GM21723 (cell line): ENCODE measurements around the gene TAF1B.
"Not testable (repeated sequence)": the region's sequence is repeated elsewhere in the genome, so short reads cannot be mapped to it uniquely, and the experiment has no call there.

ENCODE experiments used
- ATAC-seq: cut with Tn5 transposase; IDR thresholded peaks from one replicate; pipeline ENCODE4 v1.9.1; 2021; ENCODE audit warnings: mild to moderate bottlenecking, moderate library complexity; ENCODE audit not compliant: unreplicated experiment

The TAF1B gene

GRCh38 chr2:9879455-9880194 is 36.4 kb downstream of the TAF1B start:
- ATAC-seq: no peak

DNA sequence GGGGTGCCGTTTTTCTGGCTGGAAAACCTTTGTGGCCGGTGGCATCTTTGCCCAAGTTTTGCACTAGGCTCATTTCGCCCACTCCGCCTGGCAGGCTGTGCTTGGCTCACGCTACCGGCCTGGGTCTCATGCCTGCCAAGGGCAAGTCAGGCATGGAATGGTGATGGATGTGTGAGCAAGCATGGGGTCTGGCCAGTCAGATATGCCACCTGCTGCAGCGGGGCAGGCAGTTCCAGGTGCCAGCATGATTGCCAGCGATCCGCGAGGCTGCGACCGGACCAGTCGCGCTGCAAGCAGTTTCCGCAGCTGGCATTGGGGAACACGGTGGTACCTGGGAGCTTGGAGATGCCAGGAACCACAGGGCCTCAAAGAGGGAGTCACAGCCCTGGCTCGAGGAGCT is 40.6 kb downstream of the TAF1B start:
- ATAC-seq: no peak

DNA sequence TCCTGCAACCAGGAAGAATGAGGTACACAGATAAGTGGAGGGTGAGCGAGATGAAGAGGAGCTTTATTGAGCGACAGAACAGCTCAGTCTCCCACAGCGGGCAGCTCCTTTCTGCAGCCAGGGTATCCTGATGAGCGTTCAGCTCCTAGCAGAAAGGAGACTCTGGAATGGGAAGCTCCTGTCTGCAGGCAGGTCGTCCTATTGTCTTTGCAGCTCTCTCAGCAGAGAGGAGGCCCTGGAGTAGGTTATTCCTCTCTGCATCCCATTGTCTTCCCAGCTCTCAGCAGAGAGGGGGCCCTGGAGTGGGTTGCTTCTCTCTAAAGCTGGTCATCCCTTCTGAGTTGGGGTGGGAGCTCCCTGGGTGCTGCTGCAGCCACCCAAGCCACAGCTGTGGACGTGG is 41.2 kb downstream of the TAF1B start:
- no peak for ATAC-seq

DNA sequence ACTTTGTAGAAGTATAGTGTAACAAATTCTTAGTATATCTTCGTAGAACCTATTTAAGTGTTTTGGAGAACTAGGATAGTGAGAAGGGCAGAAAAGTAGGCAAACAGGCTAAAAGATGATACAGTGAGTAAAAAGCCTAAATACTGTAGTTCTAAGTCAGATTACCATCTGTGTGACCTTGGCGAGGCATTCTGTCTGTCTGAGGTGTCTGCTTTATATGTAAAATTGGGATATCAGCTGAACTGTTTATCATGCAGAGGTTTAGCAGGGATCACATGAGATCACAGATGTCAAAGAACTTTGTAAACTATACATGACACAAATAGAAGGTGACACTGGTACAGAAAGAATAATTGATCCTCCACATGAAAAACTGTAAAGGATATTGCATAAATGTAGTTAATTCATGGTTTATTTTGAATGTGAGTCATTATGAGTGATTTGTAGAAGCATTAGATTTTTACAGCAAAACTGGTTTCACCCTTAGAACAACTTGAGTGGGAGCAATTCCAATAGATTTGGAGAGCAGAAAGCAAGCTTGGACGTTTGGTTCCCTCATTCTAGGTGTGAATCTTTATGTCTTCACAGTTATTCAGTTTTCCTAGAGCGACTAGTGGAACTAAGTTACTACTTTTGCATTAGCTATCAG is 41.9 kb downstream of the TAF1B start:
- no peak for ATAC-seq

GRCh38 chr2:9887513-9887912 is 44.2 kb downstream of the TAF1B start:
- no peak for ATAC-seq

- ATAC-seq: no peak
These were observed 46.6 kb downstream of the TAF1B start for GRCh38 chr2:9889812-9890261.

DNA sequence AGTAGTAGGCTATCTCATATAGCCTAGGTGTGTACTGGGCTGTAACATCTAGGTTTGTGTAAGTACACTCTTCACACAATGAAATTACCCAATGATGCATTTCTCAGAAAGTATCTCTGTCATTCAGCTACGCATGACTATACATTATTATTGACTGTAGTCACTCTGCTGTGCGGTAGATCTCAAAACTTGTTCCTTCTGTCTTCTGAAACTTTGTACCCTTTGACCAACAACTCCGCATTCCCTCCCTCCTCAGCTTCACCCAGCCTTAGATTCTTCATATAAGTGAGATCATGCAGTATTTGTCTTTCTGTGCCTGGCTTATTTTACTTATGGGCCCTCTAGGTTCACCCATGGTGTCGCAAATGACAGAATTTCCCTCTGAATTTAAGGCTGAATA is 49.0 kb downstream of the TAF1B start:
- ATAC-seq: no peak

- ATAC-seq: no peak
These were observed 52.7 kb downstream of the TAF1B start for GRCh38 chr2:9895669-9896590.

DNA sequence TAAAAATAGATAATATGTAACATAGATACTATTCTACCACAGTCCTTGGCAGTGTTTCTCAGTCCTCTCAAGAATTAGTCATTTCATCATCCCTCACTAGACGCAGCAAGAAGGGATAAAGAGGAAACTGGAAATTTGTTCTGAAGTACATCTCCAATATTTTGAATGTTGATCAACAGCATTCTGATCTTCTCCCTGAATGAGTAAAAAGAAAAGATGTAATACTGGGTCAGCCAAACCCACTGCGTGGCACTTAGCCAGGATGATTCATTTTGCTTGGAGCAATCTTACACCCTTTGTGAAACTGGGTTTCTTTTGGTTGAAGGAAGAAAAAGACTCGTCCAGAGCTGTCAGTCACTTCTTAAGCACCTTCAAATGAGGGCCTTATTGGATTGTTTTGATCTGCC is 54.1 kb downstream of the TAF1B start:
- peak; percentile 85 for ATAC-seq

GRCh38 chr2:9897846-9898245 is 54.6 kb downstream of the TAF1B start:
- no peak for ATAC-seq

DNA sequence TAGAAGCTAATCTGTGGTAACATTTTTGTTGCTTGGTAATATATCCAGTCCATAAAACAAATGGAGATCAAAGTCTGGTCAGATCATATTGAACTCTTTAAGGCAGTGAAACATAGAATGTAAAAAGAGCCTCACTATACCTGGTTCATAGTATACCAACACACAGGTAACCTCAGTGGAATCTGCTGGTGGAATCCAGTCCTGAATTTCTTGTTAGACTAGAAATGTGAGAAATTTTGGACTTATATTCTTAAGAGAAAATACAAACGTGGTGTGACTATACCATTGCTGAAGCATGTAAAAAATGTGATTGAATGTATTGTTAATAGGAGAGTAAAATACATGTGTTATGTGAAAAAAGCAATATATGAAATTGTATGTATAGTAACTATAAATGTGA is 62.1 kb downstream of the TAF1B start:
- ATAC-seq: no peak

DNA sequence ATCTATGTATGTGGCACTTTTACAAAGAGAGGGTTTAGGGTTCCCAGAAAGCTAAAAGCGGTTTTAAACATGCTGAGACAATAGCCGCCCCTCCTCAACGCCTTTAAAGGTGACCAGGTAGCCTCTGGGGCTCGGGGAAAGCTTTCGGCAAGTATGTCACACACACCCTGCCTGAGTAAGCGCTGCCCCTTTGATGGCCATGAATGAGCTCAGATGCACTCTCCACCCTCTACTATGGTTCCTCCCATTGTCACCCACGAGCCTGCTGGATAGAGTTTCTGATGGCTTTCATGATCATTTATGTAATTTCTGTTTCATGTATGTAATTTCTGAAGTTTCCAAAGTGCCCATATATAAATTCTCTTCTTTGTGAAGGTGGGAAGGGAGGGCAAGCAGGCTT is 64.1 kb downstream of the TAF1B start:
- no peak for ATAC-seq

DNA sequence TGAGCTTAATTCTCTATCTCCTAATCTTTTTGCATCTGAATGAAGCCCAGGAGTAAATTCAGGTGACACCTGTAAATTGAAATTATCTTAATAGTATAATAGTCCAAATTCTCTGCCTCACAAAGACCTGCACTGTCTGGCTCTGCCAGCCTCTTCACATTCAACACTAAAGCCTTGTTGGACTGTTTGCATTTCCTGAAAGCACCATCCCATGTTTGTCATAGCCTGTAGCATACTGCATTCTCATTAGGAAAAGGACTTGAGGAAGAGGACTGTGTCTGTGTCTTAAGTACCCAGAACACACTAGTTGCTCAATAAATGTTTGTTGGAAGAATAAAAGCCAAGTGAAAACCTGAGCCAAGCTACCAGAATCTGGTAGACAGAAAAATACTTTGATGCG is 65.4 kb downstream of the TAF1B start:
- ATAC-seq: no peak

GRCh38 chr2:9909106-9909505 is 65.8 kb downstream of the TAF1B start:
- ATAC-seq: no peak

DNA sequence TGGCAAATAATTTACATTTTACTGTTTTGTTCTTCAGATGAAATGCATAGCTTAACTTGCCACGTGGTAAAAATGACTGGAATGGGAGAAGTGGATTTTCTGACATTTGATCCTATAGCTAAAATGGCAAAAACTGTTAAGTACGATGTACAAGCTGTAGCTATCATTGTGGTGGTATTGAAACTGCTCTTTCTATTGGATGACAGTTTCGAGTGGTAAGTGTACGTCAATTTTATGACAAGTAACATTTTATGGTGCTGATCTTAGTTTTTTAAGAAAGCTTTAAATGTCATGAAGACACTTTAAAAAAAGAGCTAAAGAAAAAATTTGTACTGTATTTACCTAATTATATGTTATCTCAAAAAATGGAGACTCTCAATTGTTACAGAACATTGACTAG is 67.4 kb downstream of the TAF1B start:
- ATAC-seq: no peak

DNA sequence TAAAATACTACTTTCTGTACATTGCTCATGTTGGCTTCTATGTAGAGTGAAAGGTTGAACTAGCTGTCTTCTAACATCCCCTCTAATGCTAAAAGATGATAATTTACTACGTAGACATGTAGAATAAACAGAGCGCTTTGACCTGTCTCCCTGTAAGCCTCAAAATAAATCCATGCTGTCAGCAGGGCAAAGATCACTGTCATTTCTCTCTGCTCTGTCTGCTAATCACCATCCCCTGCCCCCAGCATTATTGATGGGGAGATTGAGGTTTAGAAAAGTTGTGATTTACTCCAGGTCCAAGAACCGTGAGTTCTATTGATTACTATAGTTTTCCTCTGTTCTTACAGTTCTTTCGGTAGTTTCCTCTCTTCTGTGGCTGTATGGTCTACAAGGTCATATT is 69.2 kb downstream of the TAF1B start:
- ATAC-seq: no peak

GRCh38 chr2:9914384-9915065 is 71.3 kb downstream of the TAF1B start:
- peak; percentile 100 for ATAC-seq

GRCh38 chr2:9918275-9918674 is 75.0 kb downstream of the TAF1B start:
- ATAC-seq: no peak

- no peak for ATAC-seq
These were observed 76.2 kb downstream of the TAF1B start for GRCh38 chr2:9919512-9919911.

DNA sequence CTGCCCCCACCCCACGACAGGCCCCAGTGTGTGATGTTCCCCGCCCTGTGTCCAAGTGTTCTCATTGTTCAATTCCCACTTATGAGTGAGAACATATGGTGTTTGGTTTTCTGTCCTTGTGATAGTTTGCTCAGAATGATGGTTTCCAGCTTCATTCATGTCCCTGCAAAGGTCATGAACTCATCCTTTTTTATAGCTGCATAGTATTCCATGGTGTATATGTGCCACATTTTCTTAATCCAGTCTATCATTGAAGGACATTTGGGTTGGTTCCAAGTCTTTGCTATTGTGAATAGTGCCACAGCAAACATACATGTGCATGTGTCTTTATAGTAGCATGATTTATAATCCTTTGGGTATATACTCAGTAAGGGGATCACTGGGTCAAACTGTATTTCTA is 83.7 kb downstream of the TAF1B start:
- not testable (repeated sequence) for ATAC-seq

- no peak for ATAC-seq
These were observed 94.0 kb downstream of the TAF1B start for GRCh38 chr2:9937258-9937657.
